Mammary epithelial cell (primary cell): Measurements from ENCODE around the gene OR2A14.

Experiments used
- EZH2 ChIP-seq: IDR thresholded peaks from 2 replicates; pipeline ENCODE4 v1.6.1; 2012; ENCODE audit warnings: low read length, inconsistent platforms, borderline replicate concordance
- TF ChIP-seq, protein P1 (sequence below), 2 donors: IDR thresholded peaks in 1 of 2; conservative IDR thresholded peaks in 1 of 2; 2 replicates each; pipeline ENCODE4 v1.5.1; 2011 to 2012; ENCODE audit warnings: inconsistent platforms in 2 of 2, low read length in 2 of 2, mild to moderate bottlenecking in 2 of 2, control low read depth in 1 of 2, low read depth in 1 of 2; ENCODE audit not compliant: insufficient read depth in 1 of 2; ENCODE audit errors: extremely low read depth in 1 of 2

DNA sequence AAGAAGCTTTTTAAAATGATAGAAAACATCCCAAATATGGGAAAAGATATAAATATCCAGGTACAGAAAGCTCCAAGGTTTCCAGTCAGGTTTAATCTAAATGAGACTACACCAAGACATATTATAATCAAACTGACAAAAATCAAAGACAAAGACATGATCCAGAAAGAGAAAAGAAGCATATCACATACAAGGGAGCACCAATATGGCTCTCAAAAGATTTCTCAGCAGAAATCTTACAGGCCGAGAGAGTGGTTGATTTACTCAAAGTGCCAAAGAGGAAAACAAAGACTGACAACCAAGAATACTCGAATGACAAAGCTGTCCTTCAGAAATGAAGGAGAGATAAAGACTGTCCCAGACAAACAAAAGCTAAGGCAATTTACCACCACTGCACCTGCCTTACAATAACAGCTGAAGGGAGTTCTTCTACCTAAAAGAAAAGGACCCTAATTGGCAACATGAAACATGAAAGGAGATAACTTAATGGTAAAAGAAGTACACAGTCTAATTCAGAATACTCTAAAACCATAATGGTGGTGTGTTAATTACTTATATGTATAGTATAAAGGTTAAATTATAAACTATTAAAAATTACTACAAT is 25.4 kb downstream of the OR2A14 start:
- TF ChIP-seq, protein P1, sequence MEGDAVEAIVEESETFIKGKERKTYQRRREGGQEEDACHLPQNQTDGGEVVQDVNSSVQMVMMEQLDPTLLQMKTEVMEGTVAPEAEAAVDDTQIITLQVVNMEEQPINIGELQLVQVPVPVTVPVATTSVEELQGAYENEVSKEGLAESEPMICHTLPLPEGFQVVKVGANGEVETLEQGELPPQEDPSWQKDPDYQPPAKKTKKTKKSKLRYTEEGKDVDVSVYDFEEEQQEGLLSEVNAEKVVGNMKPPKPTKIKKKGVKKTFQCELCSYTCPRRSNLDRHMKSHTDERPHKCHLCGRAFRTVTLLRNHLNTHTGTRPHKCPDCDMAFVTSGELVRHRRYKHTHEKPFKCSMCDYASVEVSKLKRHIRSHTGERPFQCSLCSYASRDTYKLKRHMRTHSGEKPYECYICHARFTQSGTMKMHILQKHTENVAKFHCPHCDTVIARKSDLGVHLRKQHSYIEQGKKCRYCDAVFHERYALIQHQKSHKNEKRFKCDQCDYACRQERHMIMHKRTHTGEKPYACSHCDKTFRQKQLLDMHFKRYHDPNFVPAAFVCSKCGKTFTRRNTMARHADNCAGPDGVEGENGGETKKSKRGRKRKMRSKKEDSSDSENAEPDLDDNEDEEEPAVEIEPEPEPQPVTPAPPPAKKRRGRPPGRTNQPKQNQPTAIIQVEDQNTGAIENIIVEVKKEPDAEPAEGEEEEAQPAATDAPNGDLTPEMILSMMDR (conservative IDR thresholded peaks at IDR 0.05 in 1 of 2, IDR thresholded peaks at IDR 0.05 in 1 of 2; ENCODE audit: extremely low read depth in 1 of 2, insufficient read depth in 1 of 2, low read depth in 1 of 2, low read length in 2 of 2) = no peak
- TF ChIP-seq EZH2 = no peak
